MM.1S (cell line): Measurements from ENCODE around the gene ABCG8.
A peak's percentile ranks its signal among the peaks of the same experiment; 100 is the strongest.

Source experiments
- DNase-seq: peaks from one replicate; pipeline ENCODE4 v3.0.0-alpha.2; 2015
- H2AFZ ChIP-seq: fragments of 300-600 bp; sonication (generic); 2 replicates; pipeline ENCODE4 v1.6.0; 2016; ENCODE audit warnings: antibody characterized with exemption, low read length
- H3F3A ChIP-seq: fragments of 300-600 bp; sonication (generic); 2 replicates; pipeline ENCODE4 v1.6.1; 2016; ENCODE audit warnings: mild to moderate bottlenecking, antibody characterized with exemption, low read length, moderate library complexity, mixed read lengths; ENCODE audit not compliant: insufficient read depth
- H3K27ac ChIP-seq: fragments of 300-600 bp; sonication (generic); 2 replicates; pipeline ENCODE4 v1.5.1; 2016; ENCODE audit warnings: mild to moderate bottlenecking, low read length
- H3K27me3 ChIP-seq: fragments of 300-600 bp; sonication (generic); replicated peaks from 2 replicates; pipeline ENCODE4 v1.6.0; 2016; ENCODE audit warnings: low read length; ENCODE audit not compliant: insufficient read depth
- H3K36me3 ChIP-seq: fragments of 300-600 bp; sonication (generic); replicated peaks from 2 replicates; pipeline ENCODE4 v1.6.1; 2016; ENCODE audit warnings: mild to moderate bottlenecking, low read length, mixed read lengths; ENCODE audit not compliant: insufficient read depth
- H3K4me1 ChIP-seq: fragments of 300-600 bp; sonication (generic); 2 replicates; pipeline ENCODE4 v1.6.1; 2016; ENCODE audit warnings: low read length, mixed read lengths
- H3K4me2 ChIP-seq: fragments of 300-600 bp; sonication (generic); 2 replicates; pipeline ENCODE4 v1.6.0; 2016; ENCODE audit warnings: low read depth, low read length
- H3K4me3 ChIP-seq: fragments of 300-600 bp; sonication (generic); 2 replicates; pipeline ENCODE4 v1.5.1; 2016; ENCODE audit warnings: low read length, mixed read lengths
- H3K79me2 ChIP-seq: fragments of 300-600 bp; sonication (generic); 2 replicates; pipeline ENCODE4 v1.6.1; 2016; ENCODE audit warnings: mixed run types, low read length, mixed read lengths
- H3K9ac ChIP-seq: fragments of 300-600 bp; sonication (generic); 2 replicates; pipeline ENCODE4 v1.6.1; 2016; ENCODE audit warnings: low read length, mixed read lengths
- H3K9me2 ChIP-seq: fragments of 300-600 bp; sonication (generic); replicated peaks from 2 replicates; pipeline ENCODE4 v1.6.1; 2016; ENCODE audit warnings: mild to moderate bottlenecking, low read length, mixed read lengths; ENCODE audit not compliant: insufficient read depth
- H3K9me3 ChIP-seq: fragments of 300-600 bp; sonication (generic); replicated peaks from 2 replicates; pipeline ENCODE4 v1.6.1; 2016; ENCODE audit warnings: mild to moderate bottlenecking, low read length, mixed read lengths; ENCODE audit not compliant: insufficient read depth
- H4K20me1 ChIP-seq: fragments of 300-600 bp; sonication (generic); 2 replicates; pipeline ENCODE4 v1.6.1; 2016; ENCODE audit warnings: mild to moderate bottlenecking, low read length, moderate library complexity, mixed read lengths; ENCODE audit not compliant: insufficient read depth
- CTCF ChIP-seq: fragments of 300-600 bp; sonication (generic); IDR thresholded peaks from 2 replicates; pipeline ENCODE4 v1.5.1; 2016; ENCODE audit warnings: antibody characterized with exemption, low read length, mixed read lengths
- EZH2 ChIP-seq: fragments of 300-600 bp; sonication (generic); optimal IDR thresholded peaks from 2 replicates; pipeline ENCODE3; 2017; ENCODE audit warnings: low read depth, mild to moderate bottlenecking, antibody characterized with exemption, low read length, mixed read lengths
- EZH2phosphoT487 ChIP-seq: fragments of 300-600 bp; sonication (generic); IDR thresholded peaks from 2 replicates; pipeline ENCODE4 v1.6.1; 2018; ENCODE audit warnings: antibody characterized with exemption, low read length

ABCG8 gene

DNA sequence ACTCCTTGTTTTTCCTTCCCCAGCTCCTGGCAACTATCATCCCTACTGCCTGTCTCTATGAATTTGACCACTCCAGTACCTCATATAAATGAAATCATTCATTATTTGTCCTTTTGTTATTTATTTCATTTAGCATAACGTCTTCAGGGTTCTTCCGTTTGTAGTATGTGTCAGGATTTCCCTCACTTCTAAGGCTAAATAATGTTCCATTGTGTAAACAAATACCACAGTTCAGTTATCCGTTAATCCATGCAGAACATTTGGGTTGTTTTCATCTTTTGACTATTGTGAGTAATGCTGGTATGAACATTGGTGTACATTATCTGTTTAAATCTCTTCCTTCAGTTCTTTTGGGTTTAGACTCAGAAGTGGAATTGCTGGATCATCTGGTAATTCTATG, 46.1 kb upstream of the ABCG8 start:
- no peaks in the 10 kb centered on the region for H3K27me3 ChIP-seq
- no peaks in the 10 kb centered on the region for H3K36me3 ChIP-seq
- no peaks in the 10 kb centered on the region for H3K4me1 ChIP-seq
- H3K4me3 ChIP-seq, result no peak overlapping the region
- H3K9me2 ChIP-seq, result no peaks in the 10 kb centered on the region
- no peak overlapping the region for H3K9ac ChIP-seq
- DNase-seq, result no peak
- H3K4me2 ChIP-seq, result no peak overlapping the region
- no peaks in the 10 kb centered on the region for H4K20me1 ChIP-seq
- no peaks in the 10 kb centered on the region for H3K79me2 ChIP-seq
- no peaks in the 10 kb centered on the region for H3K9me3 ChIP-seq
- no peak for TF ChIP-seq CTCF
- H2AFZ ChIP-seq, result no peak overlapping the region
- H3K27ac ChIP-seq, result no peak overlapping the region
- H3F3A ChIP-seq, result no peaks in the 10 kb centered on the region

DNA sequence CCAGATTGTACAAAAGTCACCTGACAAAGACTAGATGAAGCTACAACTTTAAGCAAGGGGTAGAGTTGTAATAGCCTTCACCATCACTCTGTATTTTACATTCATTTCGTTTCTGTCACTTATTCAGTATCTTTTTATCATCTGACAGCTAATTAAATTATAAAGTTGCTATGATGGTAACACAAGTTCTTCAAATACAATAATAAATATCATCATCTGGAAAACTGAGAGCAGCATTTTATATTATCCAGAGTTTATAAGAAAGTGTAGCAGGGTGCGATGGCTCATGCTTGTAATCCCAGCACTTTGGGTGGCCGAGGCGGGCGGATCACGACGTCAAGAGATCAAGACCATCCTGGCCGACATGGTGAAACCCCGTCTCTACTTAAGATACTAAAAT, 43.8 kb upstream of the ABCG8 start:
- Histone ChIP-seq H3K36me3 (no peaks in the 10 kb centered on the region), H3K27ac (no peak overlapping the region), H3K4me3 (no peak overlapping the region), H3K27me3 (no peaks in the 10 kb centered on the region), H4K20me1 (no peaks in the 10 kb centered on the region), H2AFZ (no peak overlapping the region), H3K4me2 (no peak overlapping the region), H3K9me3 (no peaks in the 10 kb centered on the region), H3K4me1 (no peaks in the 10 kb centered on the region), H3K9ac (no peak overlapping the region), H3F3A (no peaks in the 10 kb centered on the region), H3K79me2 (no peaks in the 10 kb centered on the region), H3K9me2 (no peaks in the 10 kb centered on the region)
- no peak for DNase-seq
- TF ChIP-seq EZH2 (no peak), CTCF (no peak), EZH2phosphoT487 (no peak)

- Histone ChIP-seq H3K27ac (no peak overlapping the region), H3K4me2 (no peak overlapping the region), H3K27me3 (no peaks in the 10 kb centered on the region), H3K4me3 (no peak overlapping the region), H4K20me1 (no peaks in the 10 kb centered on the region), H3K79me2 (no peaks in the 10 kb centered on the region), H3K4me1 (no peaks in the 10 kb centered on the region), H3K9me2 (no peaks in the 10 kb centered on the region), H3K36me3 (no peaks in the 10 kb centered on the region), H3K9ac (no peak overlapping the region), H3K9me3 (no peaks in the 10 kb centered on the region), H3F3A (no peaks in the 10 kb centered on the region), H2AFZ (no peak overlapping the region)
- TF ChIP-seq EZH2phosphoT487, result no peak
- no peak for DNase-seq
Measured at GRCh38 chr2:43796206-43796605, 42.6 kb upstream of the ABCG8 start.

- Histone ChIP-seq H3K27me3 (no peaks in the 10 kb centered on the region), H3K9me3 (no peaks in the 10 kb centered on the region), H2AFZ (no peak overlapping the region), H3K4me1 (no peaks in the 10 kb centered on the region), H3K4me2 (no peak overlapping the region), H3K27ac (no peak overlapping the region), H3K9me2 (no peaks in the 10 kb centered on the region), H3K36me3 (no peaks in the 10 kb centered on the region), H3K79me2 (no peaks in the 10 kb centered on the region), H3K4me3 (no peak overlapping the region), H4K20me1 (no peaks in the 10 kb centered on the region), H3K9ac (no peak overlapping the region), H3F3A (no peaks in the 10 kb centered on the region)
- no peak for DNase-seq
- TF ChIP-seq EZH2 (no peak), CTCF (peak; percentile 33), EZH2phosphoT487 (no peak)
Measured at GRCh38 chr2:43798300-43798699, 40.5 kb upstream of the ABCG8 start.
